Measurements from ENCODE around the gene NRXN3. TPM values are rescaled to one million over a fixed set of nuclear protein-coding genes. Genes with fewer than 3 reads are reported as not detected.

The NRXN3 gene
- polyA plus RNA-seq, 1 experiment: 1.1 TPM

GRCh38 chr14:79279645-79280597, 1109.7 kb downstream of the NRXN3 start:
- no peak for TF ChIP-seq CTCF (IDR thresholded peaks at IDR 0.05; ENCODE audit: low read depth, low read length)
- POLR2A ChIA-PET: no interaction called here
- Histone ChIP-seq H3K27me3 (ENCODE audit: control insufficient read depth, insufficient read depth, low read length) (peaks cover 32% of the 10 kb centered on the region), H3K9me3 (ENCODE audit: control insufficient read depth, insufficient read depth, low read length) (no peaks in the 10 kb centered on the region; the same call in 1 of the 2 replicates), H3K27ac (ENCODE audit: low read depth, low read length) (no peak overlapping the region), H3K4me3 (ENCODE audit: low read depth, low read length) (peak overlapping the region; percentile 69)
- CTCF ChIA-PET: no interaction called here
- DNase-seq (ENCODE audit: low read depth, low spot score): no peak

GRCh38 chr14:79281244-79282152, 1111.3 kb downstream of the NRXN3 start:
- no peak for DNase-seq (ENCODE audit: low read depth, low spot score)
- no peak overlapping the region for H3K27ac ChIP-seq (ENCODE audit: low read depth, low read length)
- peaks cover 32% of the 10 kb centered on the region for H3K27me3 ChIP-seq (ENCODE audit: control insufficient read depth, insufficient read depth, low read length)
- ChIA-PET CTCF (interaction anchor here (0.6 to 1.1 kb wide), 2 partner anchors 322 to 348 kb away, joined by 4 to 11 read pairs; no protein-coding TSS in a partner anchor), POLR2A (no interaction called here)
- H3K9me3 ChIP-seq (ENCODE audit: control insufficient read depth, insufficient read depth, low read length): no peaks in the 10 kb centered on the region; the same call in 1 of the 2 replicates
- peak overlapping the region; percentile 5 for H3K4me3 ChIP-seq (ENCODE audit: low read depth, low read length)
- no peak for TF ChIP-seq CTCF (IDR thresholded peaks at IDR 0.05; ENCODE audit: low read depth, low read length)

- no peak overlapping the region for H3K4me3 ChIP-seq (ENCODE audit: low read depth, low read length)
Observed at GRCh38 chr14:79284621-79285020, 1114.4 kb downstream of the NRXN3 start.

GRCh38 chr14:79285263-79285662, 1115.1 kb downstream of the NRXN3 start:
- CTCF ChIA-PET: no interaction called here
- no peak for TF ChIP-seq CTCF (IDR thresholded peaks at IDR 0.05; ENCODE audit: low read depth, low read length)

More at GRCh38 chr14:79284621-79285020, 1114.4 kb downstream of the NRXN3 start:
- CTCF ChIA-PET: no interaction called here
- H3K27me3 ChIP-seq (ENCODE audit: control insufficient read depth, insufficient read depth, low read length): peaks cover 15% of the 10 kb centered on the region
- no peak for DNase-seq (ENCODE audit: low read depth, low spot score)
- no peaks in the 10 kb centered on the region for H3K9me3 ChIP-seq (ENCODE audit: control insufficient read depth, insufficient read depth, low read length)
- TF ChIP-seq CTCF (IDR thresholded peaks at IDR 0.05; ENCODE audit: low read depth, low read length): no peak
- POLR2A ChIA-PET: no interaction called here
- no peak overlapping the region for H3K27ac ChIP-seq (ENCODE audit: low read depth, low read length)

More at GRCh38 chr14:79285263-79285662, 1115.1 kb downstream of the NRXN3 start:
- no peak for DNase-seq (ENCODE audit: low read depth, low spot score)
- Histone ChIP-seq H3K27me3 (ENCODE audit: control insufficient read depth, insufficient read depth, low read length) (peaks cover 10% of the 10 kb centered on the region), H3K4me3 (ENCODE audit: low read depth, low read length) (no peak overlapping the region), H3K9me3 (ENCODE audit: control insufficient read depth, insufficient read depth, low read length) (no peaks in the 10 kb centered on the region), H3K27ac (ENCODE audit: low read depth, low read length) (no peak overlapping the region)
- POLR2A ChIA-PET: no interaction called here

Data from AG04450 (cell line).